Panc1 (cell line): ENCODE results near the gene BACE2.

Experiments
- CTCF ChIP-seq: fragments of 450-650 bp; IDR thresholded peaks from 2 replicates; pipeline ENCODE4 v1.5.1; 2017; ENCODE audit warnings: mild to moderate bottlenecking
- POLR2AphosphoS5 ChIP-seq: IDR thresholded peaks from 2 replicates; pipeline ENCODE4 v1.6.1; 2012; ENCODE audit warnings: mild to moderate bottlenecking, low read depth, low read length, moderate library complexity
- REST ChIP-seq, 2 experiments: IDR thresholded peaks; 2 replicates each; pipeline ENCODE4 v1.6.1; 2011 to 2012; ENCODE audit warnings: low read depth in 2 of 2, control low read depth in 1 of 2, low read length in 1 of 2, mild to moderate bottlenecking in 1 of 2, moderate library complexity in 1 of 2; ENCODE audit not compliant: insufficient read depth in 1 of 2

- no peak for TF ChIP-seq CTCF
- no peak for TF ChIP-seq POLR2AphosphoS5
- TF ChIP-seq REST (IDR thresholded peaks at IDR 0.05; ENCODE audit: insufficient read depth in 1 of 2, low read depth in 2 of 2, low read length in 1 of 2) = no peak
Measured at GRCh38 chr21:41139275-41139674, 28.7 kb upstream of the BACE2 start.
